Left ventricle myocardium inferior (tissue), 1 donor: ENCODE results near the gene GALM. TPM values are rescaled to one million over a fixed set of nuclear protein-coding genes. Genes with fewer than 3 reads are reported as not detected.

Source experiments
- DNase-seq: peaks from one replicate; pipeline ENCODE4 v3.0.0-alpha.2; 2020
- H3K27ac ChIP-seq: fragments of 200-600 bp; replicated peaks from 2 replicates; pipeline ENCODE4 v1.8.0; 2021
- H3K27me3 ChIP-seq: fragments of 200-600 bp; 2 replicates; pipeline ENCODE4 v1.8.0; 2021; ENCODE audit warnings: low read depth
- H3K36me3 ChIP-seq: fragments of 200-600 bp; 2 replicates; pipeline ENCODE4 v1.8.0; 2021
- H3K4me1 ChIP-seq: fragments of 200-600 bp; 2 replicates; pipeline ENCODE4 v1.8.0; 2021
- H3K4me3 ChIP-seq: fragments of 200-600 bp; 2 replicates; pipeline ENCODE4 v1.8.0; 2021; ENCODE audit warnings: mild to moderate bottlenecking, moderate library complexity
- H3K9me3 ChIP-seq: fragments of 200-600 bp; replicated peaks from 2 replicates; pipeline ENCODE4 v1.8.0; 2021
- intact Hi-C: fragments of 100-400 bp; cut with micrococcal nuclease; formaldehyde crosslinking; loops from one replicate; pipeline ENCODE4 v1.11.0; 2022
- total RNA-seq: library from RNA; stranded (reverse); fragmentation: NEBNext Ultra II Directional; extraction: Animal tissue kit (Norgen Biotek cat#: 25700); gene quantifications from one replicate; pipeline ENCODE4 v1.2.1, GENCODE V29; 2021
- TF ChIP-seq, protein P1 (sequence below): fragments of 200-600 bp; IDR thresholded peaks from 2 replicates; pipeline ENCODE4 v1.8.0; 2021; ENCODE audit warnings: antibody characterized with exemption, mild to moderate bottlenecking, borderline replicate concordance
- donor health status: DM: no; HTN: yes; CAD: no; lungs with severe emphysema.

Gene GALM
- total RNA-seq, 1 donor from 2014 or later = 14.4 TPM

DNA sequence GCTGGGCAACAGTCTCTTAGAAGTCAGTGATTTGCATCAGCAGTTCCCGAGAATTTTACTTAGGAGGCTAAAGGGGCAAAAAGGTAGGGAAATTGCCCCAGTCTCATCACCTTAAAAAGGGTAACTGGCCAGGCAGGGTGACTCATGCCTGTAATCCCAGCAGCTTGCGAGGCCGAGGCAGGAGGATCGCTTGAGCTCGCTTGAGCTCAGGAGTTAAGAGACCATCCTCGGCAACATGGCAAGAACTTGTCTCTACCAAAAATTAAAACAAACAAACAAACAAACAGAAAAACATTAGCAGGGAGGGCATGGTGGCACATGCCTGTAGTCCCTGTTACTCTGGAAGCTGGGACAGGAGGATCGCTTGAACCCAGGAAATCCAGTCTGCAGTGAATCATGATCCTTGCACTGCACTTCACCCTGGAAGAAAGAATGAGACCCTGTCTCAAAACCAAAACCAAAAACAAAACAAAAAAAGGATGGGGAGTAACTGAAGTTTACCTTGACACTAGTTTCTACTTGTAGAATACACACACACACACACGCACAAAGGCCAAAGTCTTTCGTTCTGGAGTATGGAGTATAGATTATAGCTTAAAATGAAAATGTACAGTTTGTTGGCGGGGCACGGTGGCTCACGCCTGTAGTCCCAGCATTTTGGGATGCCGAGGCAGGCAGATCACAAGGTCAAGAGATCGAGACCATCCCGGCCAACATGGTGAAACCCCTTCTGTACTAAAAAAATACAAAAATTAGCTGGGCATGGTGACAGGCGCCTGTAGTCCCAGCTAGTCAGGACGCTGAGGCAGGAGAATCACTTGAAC is 109.4 kb downstream of the GALM start:
- intact Hi-C loops = no loop called here
- H3K36me3 ChIP-seq = no peaks in the 10 kb centered on the region
- TF ChIP-seq, protein P1, sequence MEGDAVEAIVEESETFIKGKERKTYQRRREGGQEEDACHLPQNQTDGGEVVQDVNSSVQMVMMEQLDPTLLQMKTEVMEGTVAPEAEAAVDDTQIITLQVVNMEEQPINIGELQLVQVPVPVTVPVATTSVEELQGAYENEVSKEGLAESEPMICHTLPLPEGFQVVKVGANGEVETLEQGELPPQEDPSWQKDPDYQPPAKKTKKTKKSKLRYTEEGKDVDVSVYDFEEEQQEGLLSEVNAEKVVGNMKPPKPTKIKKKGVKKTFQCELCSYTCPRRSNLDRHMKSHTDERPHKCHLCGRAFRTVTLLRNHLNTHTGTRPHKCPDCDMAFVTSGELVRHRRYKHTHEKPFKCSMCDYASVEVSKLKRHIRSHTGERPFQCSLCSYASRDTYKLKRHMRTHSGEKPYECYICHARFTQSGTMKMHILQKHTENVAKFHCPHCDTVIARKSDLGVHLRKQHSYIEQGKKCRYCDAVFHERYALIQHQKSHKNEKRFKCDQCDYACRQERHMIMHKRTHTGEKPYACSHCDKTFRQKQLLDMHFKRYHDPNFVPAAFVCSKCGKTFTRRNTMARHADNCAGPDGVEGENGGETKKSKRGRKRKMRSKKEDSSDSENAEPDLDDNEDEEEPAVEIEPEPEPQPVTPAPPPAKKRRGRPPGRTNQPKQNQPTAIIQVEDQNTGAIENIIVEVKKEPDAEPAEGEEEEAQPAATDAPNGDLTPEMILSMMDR = no peak
- H3K27me3 ChIP-seq = no peaks in the 10 kb centered on the region
- peaks cover 17% of the 10 kb centered on the region for H3K4me1 ChIP-seq
- no peak overlapping the region for H3K4me3 ChIP-seq
- DNase-seq = no peak
- H3K9me3 ChIP-seq = no peaks in the 10 kb centered on the region
- H3K27ac ChIP-seq = no peak overlapping the region

DNA sequence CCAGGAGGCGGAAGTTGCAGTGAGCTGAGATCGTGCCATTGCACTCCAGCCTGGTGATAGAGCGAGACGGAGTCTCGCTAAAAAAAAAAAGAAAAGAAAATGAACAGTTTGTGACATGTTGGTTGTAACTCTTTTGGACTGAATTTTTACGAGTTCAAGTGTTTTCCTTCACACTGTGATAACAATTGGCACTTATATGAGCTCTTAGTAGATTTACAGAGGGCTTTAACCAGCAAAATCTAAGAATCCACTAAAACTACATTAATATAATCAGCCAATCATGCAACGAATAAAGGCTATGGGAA is 110.0 kb downstream of the GALM start:
- intact Hi-C loops = no loop called here
- Histone ChIP-seq H3K4me1 (peaks cover 17% of the 10 kb centered on the region), H3K9me3 (no peaks in the 10 kb centered on the region), H3K27me3 (no peaks in the 10 kb centered on the region), H3K4me3 (no peak overlapping the region), H3K36me3 (peaks cover 3% of the 10 kb centered on the region), H3K27ac (no peak overlapping the region)
- DNase-seq = no peak
- TF ChIP-seq, protein P1 = no peak

DNA sequence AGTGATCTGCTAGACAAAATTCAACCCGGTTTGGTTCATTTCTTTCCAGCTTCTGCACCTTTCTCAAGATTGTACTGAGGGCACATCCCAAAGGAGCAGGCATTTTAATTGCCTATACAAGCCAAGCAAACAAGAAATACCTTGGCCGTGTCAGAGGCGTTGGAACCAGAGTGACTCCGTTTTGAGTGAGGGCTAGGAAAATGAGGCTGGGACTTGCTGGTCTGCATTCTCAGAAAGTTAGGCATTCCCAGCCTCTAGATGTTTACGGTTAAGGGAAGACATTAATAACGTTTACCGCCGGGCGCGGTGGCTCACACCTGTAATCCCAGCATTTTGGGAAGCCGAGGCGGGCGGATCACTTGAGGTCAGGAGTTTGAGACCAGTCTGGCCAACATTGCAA is 110.6 kb downstream of the GALM start:
- TF ChIP-seq, protein P1 = no peak
- Histone ChIP-seq H3K36me3 (peaks cover 10% of the 10 kb centered on the region), H3K27ac (no peak overlapping the region), H3K27me3 (no peaks in the 10 kb centered on the region), H3K9me3 (no peaks in the 10 kb centered on the region), H3K4me3 (no peak overlapping the region), H3K4me1 (peaks cover 17% of the 10 kb centered on the region)
- DNase-seq = no peak
- intact Hi-C loops = no loop called here

DNA sequence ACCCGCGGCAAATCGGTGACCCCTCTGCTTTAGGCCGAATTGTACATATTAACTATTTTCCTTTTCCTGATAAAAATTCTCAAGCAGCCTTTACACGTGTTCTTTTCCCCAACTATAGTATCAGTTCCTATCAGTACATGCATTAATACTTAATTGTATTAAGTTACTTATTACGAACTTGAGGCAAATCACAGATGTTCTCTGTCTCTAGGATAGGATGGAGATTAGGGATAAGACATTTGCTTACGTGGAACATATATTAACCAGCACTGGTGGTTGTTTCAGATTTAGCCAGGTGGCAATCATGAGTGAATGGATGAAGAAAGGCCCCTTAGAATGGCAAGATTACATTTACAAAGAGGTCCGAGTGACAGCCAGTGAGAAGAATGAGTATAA is 112.8 kb downstream of the GALM start:
- Histone ChIP-seq H3K4me3 (peak overlapping the region; percentile 75), H3K9me3 (no peaks in the 10 kb centered on the region), H3K27ac (peak overlapping the region; percentile 64), H3K27me3 (no peaks in the 10 kb centered on the region), H3K4me1 (peaks cover 17% of the 10 kb centered on the region), H3K36me3 (peaks cover 18% of the 10 kb centered on the region)
- no peak for DNase-seq
- TF ChIP-seq, protein P1 = no peak
- intact Hi-C loops = no loop called here

DNA sequence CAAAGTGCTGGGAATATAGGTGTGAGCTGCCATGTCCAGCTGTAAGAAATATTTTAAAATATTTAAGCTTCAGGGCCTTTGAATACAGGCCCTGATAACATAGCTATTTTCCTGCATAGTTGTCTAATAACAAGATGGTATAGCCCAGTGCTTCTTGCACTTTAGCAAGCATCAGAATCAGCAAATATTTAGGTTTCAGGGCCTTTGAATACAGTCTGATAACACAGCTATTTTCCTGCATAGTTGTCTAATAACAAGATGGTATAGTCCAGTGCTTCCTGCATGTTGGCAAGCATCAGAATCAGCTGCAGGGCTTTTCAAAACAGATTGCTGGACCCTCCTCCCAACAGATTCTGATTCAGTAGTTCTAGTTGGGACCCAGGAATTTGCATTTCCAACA is 117.7 kb downstream of the GALM start:
- intact Hi-C loops = no loop called here
- no peaks in the 10 kb centered on the region for H3K27me3 ChIP-seq

More for the DNA sequence above, 117.7 kb downstream of the GALM start:
- Histone ChIP-seq H3K4me3 (no peak overlapping the region), H3K4me1 (peaks cover 8% of the 10 kb centered on the region), H3K9me3 (no peaks in the 10 kb centered on the region), H3K36me3 (peaks cover 18% of the 10 kb centered on the region), H3K27ac (no peak overlapping the region)
- DNase-seq = no peak
- TF ChIP-seq, protein P1 = no peak

Other genes with a start within 250 kb of the GALM start
- gene HNRNPLL, start 63.2 kb upstream of the GALM start, total RNA-seq = 26.3 TPM
- gene SRSF7, start 85.2 kb downstream of the GALM start, total RNA-seq = 50.5 TPM
- 7.3 TPM for gene GEMIN6, start 112.1 kb downstream of the GALM start, total RNA-seq
- 8.1 TPM for gene DHX57, start 209.8 kb downstream of the GALM start, total RNA-seq
- 23.9 TPM for gene MORN2, start 209.9 kb downstream of the GALM start, total RNA-seq
- 0.14 TPM for gene ARHGEF33, start 223.8 kb downstream of the GALM start, total RNA-seq